Skeletal muscle satellite cell (primary cell): ENCODE measurements around the gene RPL29.

Experiments used
- H3K27me3 ChIP-seq: 2 replicates; pipeline ENCODE4 v1.7.0; 2013; ENCODE audit warnings: low read length; ENCODE audit not compliant: control insufficient read depth, insufficient read depth
- H3K36me3 ChIP-seq: 2 replicates; pipeline ENCODE4 v1.7.0; 2013; ENCODE audit warnings: mild to moderate bottlenecking, control low read depth, low read length; ENCODE audit not compliant: insufficient read depth
- H3K4me1 ChIP-seq: 2 replicates; pipeline ENCODE4 v1.7.0; 2013; ENCODE audit warnings: low read length; ENCODE audit not compliant: control insufficient read depth, insufficient read depth
- H3K4me2 ChIP-seq: 2 replicates; pipeline ENCODE4 v1.7.0; 2013; ENCODE audit warnings: mild to moderate bottlenecking, low read length
- H3K4me3 ChIP-seq: 2 replicates; pipeline ENCODE4 v1.7.0; 2013; ENCODE audit warnings: low read length
- H3K9ac ChIP-seq: 2 replicates; pipeline ENCODE4 v1.7.0; 2013; ENCODE audit warnings: mild to moderate bottlenecking, low read depth, low read length, moderate library complexity
- H3K9me3 ChIP-seq: replicated peaks from 2 replicates; pipeline ENCODE4 v1.7.0; 2013; ENCODE audit warnings: mild to moderate bottlenecking, control low read depth, low read length

The RPL29 gene

GRCh38 chr3:51966922-51967383, 28.7 kb downstream of the RPL29 start:
- peaks cover 9% of the 10 kb centered on the region for H3K36me3 ChIP-seq
- peak overlapping the region; percentile 87 for H3K9ac ChIP-seq
- H3K4me3 ChIP-seq: peak overlapping the region; percentile 90
- no peaks in the 10 kb centered on the region for H3K9me3 ChIP-seq
- H3K4me2 ChIP-seq: peak overlapping the region; percentile 100
- H3K27me3 ChIP-seq: no peaks in the 10 kb centered on the region
- peaks cover 46% of the 10 kb centered on the region for H3K4me1 ChIP-seq

GRCh38 chr3:51966486-51966885, 29.2 kb downstream of the RPL29 start:
- H3K4me1 ChIP-seq: peaks cover 46% of the 10 kb centered on the region
- H3K36me3 ChIP-seq: peaks cover 9% of the 10 kb centered on the region
- peak overlapping the region; percentile 87 for H3K9ac ChIP-seq
- H3K4me3 ChIP-seq: peak overlapping the region; percentile 90
- no peaks in the 10 kb centered on the region for H3K9me3 ChIP-seq
- no peaks in the 10 kb centered on the region for H3K27me3 ChIP-seq
- peak overlapping the region; percentile 100 for H3K4me2 ChIP-seq

GRCh38 chr3:51966016-51966415, 29.7 kb downstream of the RPL29 start:
- Histone ChIP-seq H3K27me3 (no peaks in the 10 kb centered on the region), H3K9me3 (no peaks in the 10 kb centered on the region), H3K36me3 (peaks cover 9% of the 10 kb centered on the region), H3K9ac (no peak overlapping the region), H3K4me1 (peaks cover 46% of the 10 kb centered on the region), H3K4me3 (peak overlapping the region; percentile 90), H3K4me2 (peak overlapping the region; percentile 100)

GRCh38 chr3:51964521-51964920, 31.2 kb downstream of the RPL29 start:
- peaks cover 14% of the 10 kb centered on the region for H3K36me3 ChIP-seq

GRCh38 chr3:51963951-51964451, 31.7 kb downstream of the RPL29 start:
- H3K27me3 ChIP-seq: no peaks in the 10 kb centered on the region
- no peaks in the 10 kb centered on the region for H3K9me3 ChIP-seq
- H3K4me2 ChIP-seq: peak overlapping the region; percentile 100
- H3K9ac ChIP-seq: peak overlapping the region; percentile 27
- peak overlapping the region; percentile 11 for H3K4me3 ChIP-seq
- peaks cover 17% of the 10 kb centered on the region for H3K36me3 ChIP-seq
- H3K4me1 ChIP-seq: peaks cover 46% of the 10 kb centered on the region

More at GRCh38 chr3:51964521-51964920, 31.2 kb downstream of the RPL29 start:
- Histone ChIP-seq H3K4me2 (peak overlapping the region; percentile 100), H3K27me3 (no peaks in the 10 kb centered on the region), H3K4me1 (peaks cover 46% of the 10 kb centered on the region), H3K4me3 (peak overlapping the region; percentile 10), H3K9ac (peak overlapping the region; percentile 27), H3K9me3 (no peaks in the 10 kb centered on the region)

GRCh38 chr3:51962854-51963530, 32.7 kb downstream of the RPL29 start:
- H3K9me3 ChIP-seq: no peaks in the 10 kb centered on the region
- no peak overlapping the region for H3K4me2 ChIP-seq
- H3K4me1 ChIP-seq: peaks cover 38% of the 10 kb centered on the region
- no peak overlapping the region for H3K4me3 ChIP-seq
- no peak overlapping the region for H3K9ac ChIP-seq
- no peaks in the 10 kb centered on the region for H3K27me3 ChIP-seq
- H3K36me3 ChIP-seq: peaks cover 25% of the 10 kb centered on the region

GRCh38 chr3:51961602-51962569, 33.8 kb downstream of the RPL29 start:
- H3K9me3 ChIP-seq: no peaks in the 10 kb centered on the region
- H3K4me2 ChIP-seq: no peak overlapping the region
- no peaks in the 10 kb centered on the region for H3K27me3 ChIP-seq
- H3K36me3 ChIP-seq: peaks cover 34% of the 10 kb centered on the region
- H3K4me1 ChIP-seq: peaks cover 35% of the 10 kb centered on the region
- no peak overlapping the region for H3K4me3 ChIP-seq
- H3K9ac ChIP-seq: no peak overlapping the region

- Histone ChIP-seq H3K9ac (no peak overlapping the region), H3K4me3 (no peak overlapping the region), H3K36me3 (peaks cover 37% of the 10 kb centered on the region), H3K4me1 (peaks cover 34% of the 10 kb centered on the region), H3K9me3 (no peaks in the 10 kb centered on the region), H3K27me3 (no peaks in the 10 kb centered on the region), H3K4me2 (no peak overlapping the region)
Measured at GRCh38 chr3:51961011-51961410, 34.7 kb downstream of the RPL29 start.

GRCh38 chr3:51960386-51960785, 35.3 kb downstream of the RPL29 start:
- Histone ChIP-seq H3K9me3 (no peaks in the 10 kb centered on the region), H3K27me3 (no peaks in the 10 kb centered on the region), H3K4me1 (peaks cover 34% of the 10 kb centered on the region), H3K36me3 (peaks cover 37% of the 10 kb centered on the region), H3K4me3 (no peak overlapping the region), H3K9ac (no peak overlapping the region), H3K4me2 (no peak overlapping the region)

- Histone ChIP-seq H3K4me2 (no peak overlapping the region), H3K9ac (no peak overlapping the region), H3K4me1 (peaks cover 30% of the 10 kb centered on the region), H3K9me3 (no peaks in the 10 kb centered on the region), H3K36me3 (peaks cover 34% of the 10 kb centered on the region), H3K4me3 (no peak overlapping the region), H3K27me3 (no peaks in the 10 kb centered on the region)
Measured at GRCh38 chr3:51959651-51960050, 36.0 kb downstream of the RPL29 start.
